WTC11 (cell line): ENCODE data around the gene GRAMD1C. TPM values are rescaled to one million over a fixed set of nuclear protein-coding genes. Genes with fewer than 3 reads are reported as not detected.

ENCODE experiments used
- ATAC-seq: fragments of 200-7000 bp; cut with Tn5 transposase; 2 replicates; pipeline ENCODE4 v1.10.0; 2021; ENCODE audit warnings: mild to moderate bottlenecking, moderate library complexity
- CTCF ChIA-PET: fragments of 300-600 bp; sonication (Branson Sonifier 250); formaldehyde crosslinking; loops from one replicate; lab custom pipeline; 2021; ENCODE audit warnings: antibody characterized with exemption; lab: Charles Lee
- POLR2A ChIA-PET: fragments of 350-600 bp; sonication (Branson Sonifier 250); formaldehyde crosslinking; loops from one replicate; lab custom pipeline; 2021; ENCODE audit warnings: antibody characterized with exemption; lab: Charles Lee
- DNase-seq: peaks from one replicate; pipeline ENCODE4 v3.0.0; 2021; ENCODE audit warnings: low spot score
- H3K27ac Mint-ChIP-seq: 2 replicates; pipeline ENCODE4 v1.8.0; 2021; ENCODE audit warnings: mixed read lengths
- H3K27me3 Mint-ChIP-seq: 2 replicates; pipeline ENCODE4 v1.8.0; 2021; ENCODE audit warnings: low read depth, mild to moderate bottlenecking, moderate library complexity, mixed read lengths
- H3K36me3 Mint-ChIP-seq: 2 replicates; pipeline ENCODE4 v1.8.0; 2021; ENCODE audit warnings: mixed read lengths
- H3K4me1 Mint-ChIP-seq: 2 replicates; pipeline ENCODE4 v1.8.0; 2022; ENCODE audit warnings: mixed read lengths
- H3K4me3 Mint-ChIP-seq: 2 replicates; pipeline ENCODE4 v1.8.0; 2021; ENCODE audit warnings: mild to moderate bottlenecking, moderate library complexity, mixed read lengths
- H3K9me3 Mint-ChIP-seq: 2 replicates; pipeline ENCODE4 v1.8.0; 2021; ENCODE audit warnings: mixed read lengths
- ATF2 ChIP-seq: sonication (generic); formaldehyde crosslinking; IDR thresholded peaks from 2 replicates; pipeline ENCODE4 v1.8.1; 2022; ENCODE audit warnings: low read depth, missing genetic modification reagents, borderline replicate concordance
- E2F4 ChIP-seq: sonication (generic); formaldehyde crosslinking; IDR thresholded peaks from 2 replicates; pipeline ENCODE4 v1.8.1; 2022; ENCODE audit warnings: low read depth, mild to moderate bottlenecking, moderate library complexity, missing genetic modification reagents, borderline replicate concordance
- ERG ChIP-seq: fragments of 250-450 bp; sonication (Bioruptor Pico); IDR thresholded peaks from 2 replicates; pipeline ENCODE4 v1.8.0; 2021; ENCODE audit warnings: mild to moderate bottlenecking
- ETV6 ChIP-seq: sonication (generic); formaldehyde crosslinking; IDR thresholded peaks from 2 replicates; pipeline ENCODE4 v1.8.1; 2022; ENCODE audit warnings: mild to moderate bottlenecking, missing genetic modification reagents
- HMGA2 ChIP-seq: fragments of 250-450 bp; sonication (Bioruptor Pico); IDR thresholded peaks from 2 replicates; pipeline ENCODE4 v1.4.0; 2021; ENCODE audit warnings: mild to moderate bottlenecking, moderate library complexity
- IRF2 ChIP-seq: sonication (generic); formaldehyde crosslinking; IDR thresholded peaks from 2 replicates; pipeline ENCODE4 v1.8.0; 2022; ENCODE audit warnings: low read depth, missing genetic modification reagents, borderline replicate concordance
- JUN ChIP-seq: sonication (generic); formaldehyde crosslinking; IDR thresholded peaks from 2 replicates; pipeline ENCODE4 v1.8.0; 2023; ENCODE audit warnings: mild to moderate bottlenecking, missing genetic modification reagents
- MAX ChIP-seq: sonication (generic); formaldehyde crosslinking; IDR thresholded peaks from 2 replicates; pipeline ENCODE4 v1.8.0; 2022; ENCODE audit warnings: mild to moderate bottlenecking, missing genetic modification reagents
- MXD4 ChIP-seq: fragments of 250-450 bp; sonication (Bioruptor Pico); IDR thresholded peaks from 2 replicates; pipeline ENCODE4 v1.8.0; 2021; ENCODE audit warnings: mild to moderate bottlenecking, moderate library complexity, borderline replicate concordance
- NFATC4 ChIP-seq: fragments of 250-450 bp; sonication (Bioruptor Pico); IDR thresholded peaks from 2 replicates; pipeline ENCODE4 v1.9.0; 2021; ENCODE audit warnings: mild to moderate bottlenecking
- RELA ChIP-seq: sonication (generic); formaldehyde crosslinking; IDR thresholded peaks from 2 replicates; pipeline ENCODE4 v1.8.1; 2022; ENCODE audit warnings: missing genetic modification reagents, mild to moderate bottlenecking, borderline replicate concordance
- RORB ChIP-seq: fragments of 250-450 bp; sonication (Bioruptor Pico); IDR thresholded peaks from 2 replicates; pipeline ENCODE4 v1.9.0; 2021; ENCODE audit warnings: mild to moderate bottlenecking
- USF1 ChIP-seq: sonication (generic); formaldehyde crosslinking; IDR thresholded peaks from 2 replicates; pipeline ENCODE4 v1.8.0; 2022; ENCODE audit warnings: mild to moderate bottlenecking, missing genetic modification reagents
- USF2 ChIP-seq: sonication (generic); formaldehyde crosslinking; IDR thresholded peaks from 2 replicates; pipeline ENCODE4 v1.8.1; 2023; ENCODE audit warnings: mild to moderate bottlenecking, missing genetic modification reagents, moderate library complexity
- ZMAT4 ChIP-seq: fragments of 250-450 bp; sonication (Bioruptor Pico); IDR thresholded peaks from 2 replicates; pipeline ENCODE4 v1.9.0; 2021; ENCODE audit warnings: mild to moderate bottlenecking
- ZNF281 ChIP-seq: sonication (generic); formaldehyde crosslinking; IDR thresholded peaks from 2 replicates; pipeline ENCODE4 v1.8.0; 2023; ENCODE audit warnings: mild to moderate bottlenecking, missing genetic modification reagents
- ZNF317 ChIP-seq: sonication (generic); formaldehyde crosslinking; IDR thresholded peaks from 2 replicates; pipeline ENCODE4 v1.8.1; 2023; ENCODE audit warnings: low read depth, mild to moderate bottlenecking, moderate library complexity, missing genetic modification reagents, borderline replicate concordance
- ZNF425 ChIP-seq: fragments of 250-450 bp; sonication (Bioruptor Pico); conservative IDR thresholded peaks from 2 replicates; pipeline ENCODE4 v1.9.0; 2021; ENCODE audit warnings: mild to moderate bottlenecking
- total RNA-seq: library from RNA; stranded (reverse); gene quantifications from 3 replicates; pipeline ENCODE4 v1.2.3, GENCODE V29; 2021

The GRAMD1C gene
- total RNA-seq, 1 experiment from 2014 or later: 2.8 TPM

GRCh38 chr3:113873814-113874526 is 35.4 kb downstream of the GRAMD1C start:
- ATAC-seq (no peak), DNase-seq (no peak)
- Mint-ChIP-seq H3K27ac (no peak overlapping the region), H3K4me3 (no peak overlapping the region), H3K36me3 (no peaks in the 10 kb centered on the region), H3K4me1 (no peaks in the 10 kb centered on the region), H3K9me3 (no peaks in the 10 kb centered on the region), H3K27me3 (no peaks in the 10 kb centered on the region)
- TF ChIP-seq RELA (CRISPR knock-in tag) (no peak), ZNF425 (no peak), USF2 (CRISPR knock-in tag) (no peak), MXD4 (CRISPR knock-in tag) (no peak), USF1 (CRISPR knock-in tag) (no peak), HMGA2 (CRISPR knock-in tag) (no peak), ZNF281 (no peak)
- ChIA-PET POLR2A (no interaction called here), CTCF (interaction anchor here (1.2 kb wide), 1 partner anchor 39 kb away, joined by 4 read pairs; no protein-coding TSS in a partner anchor)

- no peak overlapping the region for H3K4me3 Mint-ChIP-seq
- TF ChIP-seq ETV6 (CRISPR knock-in tag) (no peak), ZNF317 (CRISPR knock-in tag) (no peak), ERG (CRISPR knock-in tag) (no peak), E2F4 (CRISPR knock-in tag) (no peak), RORB (no peak), IRF2 (CRISPR knock-in tag) (no peak), JUN (CRISPR knock-in tag) (no peak), NFATC4 (no peak), ATF2 (CRISPR knock-in tag) (no peak), USF2 (CRISPR knock-in tag) (no peak), ZMAT4 (CRISPR knock-in tag) (no peak), MAX (CRISPR knock-in tag) (no peak)
- CTCF ChIA-PET: no interaction called here
These were observed 39.8 kb downstream of the GRAMD1C start for GRCh38 chr3:113878403-113878802.

More at GRCh38 chr3:113878403-113878802, 39.8 kb downstream of the GRAMD1C start:
- Mint-ChIP-seq H3K27ac (no peak overlapping the region; the same call in 1 of the 2 replicates), H3K4me1 (peaks cover 4% of the 10 kb centered on the region), H3K36me3 (no peaks in the 10 kb centered on the region; the same call in 1 of the 2 replicates), H3K9me3 (no peaks in the 10 kb centered on the region), H3K27me3 (no peaks in the 10 kb centered on the region)
- ATAC-seq: no peak
- POLR2A ChIA-PET: no interaction called here
- no peak for DNase-seq
